Heart left ventricle (tissue), 16 donors: Measurements from ENCODE around the gene NUBPL. TPM values are rescaled to one million over a fixed set of nuclear protein-coding genes. Genes with fewer than 3 reads are reported as not detected.

Experiments
- ATAC-seq, 4 donors: fragments of 200-7000 bp; cut with Tn5 transposase; one replicate each; pipeline ENCODE4 v1.9.1; 2020 to 2022; ENCODE audit warnings: moderate library complexity in 4 of 4, mild to moderate bottlenecking in 3 of 4, moderate number of reproducible peaks in 1 of 4
- DNase-seq, 5 donors: peaks; one replicate each; pipeline ENCODE4 v3.0.0-alpha.2; 2020
- H3K27ac ChIP-seq, 12 donors: fragments of 200-600 bp; sonication (generic) in 4 of 12; one replicate each; pipeline versions ENCODE4 v1.5.0 to v1.8.0; 2016 to 2022; ENCODE audit warnings: mild to moderate bottlenecking in 2 of 12
- H3K27me3 ChIP-seq, 9 donors: fragments of 200-600 bp; sonication (generic) in 2 of 9; one replicate each; pipeline versions ENCODE4 v1.5.1 to v1.8.0; 2016 to 2022; ENCODE audit warnings: mild to moderate bottlenecking in 3 of 9
- H3K36me3 ChIP-seq, 9 donors: fragments of 200-600 bp; sonication (generic) in 2 of 9; one replicate each; pipeline versions ENCODE4 v1.5.0 to v1.8.0; 2018 to 2022; ENCODE audit warnings: mild to moderate bottlenecking in 2 of 9
- H3K4me1 ChIP-seq, 12 donors: fragments of 200-600 bp; sonication (generic) in 4 of 12; one replicate each; pipeline versions ENCODE4 v1.5.0 to v1.8.0; 2016 to 2022; ENCODE audit warnings: mild to moderate bottlenecking in 3 of 12
- H3K4me3 ChIP-seq, 12 donors: fragments of 200-600 bp; sonication (generic) in 4 of 12; one replicate each; pipeline versions ENCODE4 v1.5.0 to v1.8.0; 2017 to 2022; ENCODE audit warnings: mild to moderate bottlenecking in 9 of 12, moderate library complexity in 4 of 12
- H3K9me3 ChIP-seq, 12 donors: fragments of 200-600 bp; sonication (generic) in 4 of 12; one replicate each; pipeline versions ENCODE4 v1.5.0 to v1.8.0; 2016 to 2022; ENCODE audit warnings: mild to moderate bottlenecking in 1 of 12
- POLR2A ChIP-seq, 2 donors: fragments of 450-650 bp; IDR thresholded peaks; one replicate each; pipeline ENCODE4 v1.6.1; 2017; ENCODE audit warnings: antibody characterized with exemption in 2 of 2, mild to moderate bottlenecking in 2 of 2, moderate library complexity in 2 of 2
- WGBS, 4 donors: extraction: QIAGEN DNeasy Blood & Tissue Kit in 2 of 4; methylation state at CpG; one replicate each; pipeline versions ENCODE4 v1.1.5 to v1.1.7; 2013 to 2018; 5-methylcytosine and 5-hydroxymethylcytosine counted together
- intact Hi-C, 10 donors: fragments of 100-400 bp; cut with DNase I; formaldehyde crosslinking; loops; one replicate each; pipeline versions ENCODE4 v1.11.1 to v1.14.2; 2022
- polyA plus RNA-seq, 2 donors: library from polyadenylated mRNA; stranded (reverse); fragments of 200-250 nt; gene quantifications; one replicate each; pipeline ENCODE4 v1.2.3, GENCODE V29; 2013
- total RNA-seq, 9 donors: library from RNA; depleted of rRNA in 2 of 9; stranded (reverse); fragments of >200 nt in 2 of 9; fragmentation: NEBNext Ultra II Directional in 3 of 9; extraction: Animal tissue kit (Norgen Biotek cat#: 25700) in 3 of 9; gene quantifications; one replicate each; pipeline versions ENCODE4 v1.1.0 to v1.2.4, GENCODE V29; 2016 to 2023
- TF ChIP-seq, protein P1 (sequence below), 12 donors: fragments of 200-600 bp; sonication (generic) in 4 of 12; IDR thresholded peaks; one replicate each; pipeline versions ENCODE4 v1.5.0 to v1.8.0; 2018 to 2022; ENCODE audit warnings: antibody characterized with exemption in 12 of 12, mild to moderate bottlenecking in 5 of 12
- donor health status: ischemic (EF 13 %, LVEDD 7.1; RV severe dilation, severe dysfunction).
- donor health status: healthy with polysubstance abuse.
- donor health status: DM: no; HTN: yes; CAD: no.
- donor health status: DM: no; HTN: no; CAD: no.
- donor health status: ischemic (EF 25% LVEDD 6.9; RV normal size, moderate dysfunction).
- donor health status: ischemic (EF 25% LVEDD 5.7; RV mildly dilated, moderate dysfunction).
- donor health status: healthy.
- donor health status: DM: yes; HTN: yes; CAD: no.
- donor health status: ischemic (EF 35%, LVEDD 5.7; RV mildly dilated, moderate dysfunction).
- donor health status: nonischemic (EF 11% LVEDD 7.7; RV severe dilation, severe dysfunction).
- donor health status: DM: yes; HTN: yes; CAD: no.
- donor health status: PGD.
- donor health status: ischemic (EF 29% LVEDD 5.4; RV normal size, mild dysfunction).
- donor health status: nonischemic (EF 23%, LVEDD 6.1; RV moderate dilation, normal function).

The NUBPL gene
- total and polyA plus RNA-seq, 11 donors = 6.2 to 28.7 (median 18.9) TPM

DNA sequence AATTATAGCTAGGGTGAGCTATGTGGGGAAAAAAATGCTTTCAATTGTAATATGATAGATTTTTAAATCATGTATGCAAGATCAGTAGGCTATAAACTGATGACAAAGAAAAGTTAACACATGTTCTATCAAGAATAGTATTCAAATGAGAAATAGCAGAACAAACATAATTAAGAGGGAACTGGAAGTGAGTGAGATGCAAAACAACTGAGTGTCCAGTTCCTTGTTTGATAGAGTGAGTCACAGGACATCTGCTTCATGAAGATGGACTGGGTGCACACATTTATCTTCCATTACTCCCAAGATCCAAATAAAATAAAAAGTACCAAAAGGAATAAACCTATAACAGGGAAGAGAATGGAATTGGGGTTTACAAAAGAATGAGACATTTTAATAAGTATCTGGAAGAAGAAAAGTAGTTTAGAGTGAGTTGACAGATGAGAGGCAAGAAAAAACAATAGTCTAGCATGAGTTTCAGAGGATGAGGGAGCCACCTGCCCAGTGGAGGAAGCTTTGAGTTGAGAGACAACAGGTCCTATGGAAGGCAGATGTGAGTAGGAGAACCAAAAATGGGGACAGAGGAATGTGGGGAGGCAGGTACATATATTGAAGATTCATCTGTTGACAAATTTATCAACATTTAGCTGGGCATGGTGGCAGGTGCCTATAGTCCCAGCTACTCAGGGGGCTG lies 337.8 kb downstream of the NUBPL start:
- no peaks in the 10 kb centered on the region for H3K27me3 ChIP-seq
- TF ChIP-seq POLR2A (IDR thresholded peaks at IDR 0.05) = no peak
- TF ChIP-seq, protein P1, sequence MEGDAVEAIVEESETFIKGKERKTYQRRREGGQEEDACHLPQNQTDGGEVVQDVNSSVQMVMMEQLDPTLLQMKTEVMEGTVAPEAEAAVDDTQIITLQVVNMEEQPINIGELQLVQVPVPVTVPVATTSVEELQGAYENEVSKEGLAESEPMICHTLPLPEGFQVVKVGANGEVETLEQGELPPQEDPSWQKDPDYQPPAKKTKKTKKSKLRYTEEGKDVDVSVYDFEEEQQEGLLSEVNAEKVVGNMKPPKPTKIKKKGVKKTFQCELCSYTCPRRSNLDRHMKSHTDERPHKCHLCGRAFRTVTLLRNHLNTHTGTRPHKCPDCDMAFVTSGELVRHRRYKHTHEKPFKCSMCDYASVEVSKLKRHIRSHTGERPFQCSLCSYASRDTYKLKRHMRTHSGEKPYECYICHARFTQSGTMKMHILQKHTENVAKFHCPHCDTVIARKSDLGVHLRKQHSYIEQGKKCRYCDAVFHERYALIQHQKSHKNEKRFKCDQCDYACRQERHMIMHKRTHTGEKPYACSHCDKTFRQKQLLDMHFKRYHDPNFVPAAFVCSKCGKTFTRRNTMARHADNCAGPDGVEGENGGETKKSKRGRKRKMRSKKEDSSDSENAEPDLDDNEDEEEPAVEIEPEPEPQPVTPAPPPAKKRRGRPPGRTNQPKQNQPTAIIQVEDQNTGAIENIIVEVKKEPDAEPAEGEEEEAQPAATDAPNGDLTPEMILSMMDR (IDR thresholded peaks at IDR 0.05) = no peak
- intact Hi-C loops = loop anchor here in 1 of 10 donors (10.0 kb wide), 1 partner anchor 334 kb away; the partner anchor contains the start of gene NUBPL
- peaks cover 0 to 13% (median 2%) of the 10 kb centered on the region in 12 donors for H3K4me1 ChIP-seq
- DNase-seq (no peak), ATAC-seq (no peak)
- no peaks in the 10 kb centered on the region for H3K9me3 ChIP-seq
- H3K4me3 ChIP-seq = no peak overlapping the region
- H3K36me3 ChIP-seq = no peaks in the 10 kb centered on the region
- H3K27ac ChIP-seq = peak overlapping the region in 2 of 12 donors; percentile 1 to 63

DNA sequence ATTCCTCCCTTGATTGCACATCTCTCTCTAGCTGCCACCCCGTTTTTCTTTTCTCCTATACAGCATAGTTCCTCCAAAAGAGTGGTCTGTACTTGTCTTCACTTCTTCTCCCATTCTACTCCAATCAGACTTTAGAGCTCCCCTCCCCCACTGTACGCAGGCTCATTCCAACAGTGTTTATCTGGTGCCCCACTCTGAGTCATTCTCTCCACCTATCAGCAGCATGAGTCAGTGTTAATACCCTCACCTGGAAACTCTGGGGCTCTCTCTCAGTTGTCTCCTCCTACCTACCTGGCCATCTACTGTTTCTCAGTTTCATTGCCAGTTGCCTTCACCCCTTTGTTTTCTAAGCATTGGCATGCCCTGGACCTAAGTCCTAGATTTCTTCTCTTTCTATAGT lies 340.8 kb downstream of the NUBPL start:
- Histone ChIP-seq H3K4me1 (peaks cover 0 to 9% (median 0%) of the 10 kb centered on the region in 12 donors), H3K4me3 (no peak overlapping the region), H3K27ac (no peak overlapping the region), H3K36me3 (no peaks in the 10 kb centered on the region), H3K27me3 (no peaks in the 10 kb centered on the region), H3K9me3 (no peaks in the 10 kb centered on the region)
- DNase-seq = no peak
- intact Hi-C loops = no loop called here
- no peak for TF ChIP-seq POLR2A (IDR thresholded peaks at IDR 0.05)
- TF ChIP-seq, protein P1 (IDR thresholded peaks at IDR 0.05) = no peak
- WGBS, 4 donors = 69 to 82% (median 75%) methylated on average over 2 of the region's 2 CpGs
- no peak for ATAC-seq

DNA sequence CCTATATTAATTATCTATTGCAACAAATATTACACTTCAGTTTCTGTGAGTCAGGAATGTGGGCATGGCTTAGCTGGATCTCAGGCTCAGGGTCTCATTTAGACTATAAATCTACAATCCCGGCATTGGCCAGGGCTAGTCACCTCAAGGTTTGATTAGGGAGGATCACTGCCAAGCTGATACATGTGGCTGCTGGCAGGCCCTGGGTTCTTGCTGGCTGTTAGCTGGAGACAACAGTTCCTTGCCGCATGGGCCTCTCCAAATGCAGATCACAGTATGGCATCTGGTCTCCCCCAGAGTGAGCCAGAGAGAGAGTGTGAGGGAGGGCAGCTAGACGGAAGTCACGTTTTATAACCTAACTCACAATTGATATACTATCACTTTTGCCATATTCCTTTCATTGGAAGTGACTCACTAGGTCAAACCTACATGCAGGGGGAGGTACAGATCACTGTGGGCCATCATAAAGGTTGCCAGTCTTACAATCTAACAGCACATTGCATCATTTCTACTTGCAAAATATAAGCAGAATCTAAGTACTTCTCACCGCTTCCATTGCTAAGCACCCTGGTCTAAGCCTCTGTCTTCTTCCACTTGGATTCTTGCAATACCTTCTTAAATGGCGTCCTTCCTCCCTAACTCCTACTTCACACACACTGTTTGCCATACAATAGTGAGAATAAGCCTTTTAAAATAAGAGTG lies 341.9 kb downstream of the NUBPL start:
- WGBS, 4 donors = 83 to 94% (median 87%) methylated on average over 6 of the region's 6 CpGs
- TF ChIP-seq POLR2A (IDR thresholded peaks at IDR 0.05) = no peak
- TF ChIP-seq, protein P1 (IDR thresholded peaks at IDR 0.05) = no peak
- intact Hi-C loops = no loop called here

GRCh38 chr14:31909977-31910376 lies 348.8 kb downstream of the NUBPL start:
- H3K27ac ChIP-seq = no peak overlapping the region
- H3K36me3 ChIP-seq = no peaks in the 10 kb centered on the region
- no peaks in the 10 kb centered on the region for H3K27me3 ChIP-seq
- peaks cover 0 to 5% (median 0%) of the 10 kb centered on the region in 12 donors for H3K4me1 ChIP-seq
- intact Hi-C loops = no loop called here
- peaks cover 0 to 30% (median 17%) of the 10 kb centered on the region in 12 donors for H3K9me3 ChIP-seq
- no peak for ATAC-seq
- WGBS, 4 donors = 93 to 99% (median 95%) methylated on average over 3 of the region's 3 CpGs
- no peak overlapping the region for H3K4me3 ChIP-seq
- no peak for DNase-seq
- TF ChIP-seq, protein P1 (IDR thresholded peaks at IDR 0.05) = no peak
- no peak for TF ChIP-seq POLR2A (IDR thresholded peaks at IDR 0.05)

More for the DNA sequence above, 341.9 kb downstream of the NUBPL start:
- peaks cover 0 to 5% (median 0%) of the 10 kb centered on the region in 12 donors for H3K4me1 ChIP-seq
- no peak overlapping the region for H3K27ac ChIP-seq
- H3K27me3 ChIP-seq = no peaks in the 10 kb centered on the region
- no peaks in the 10 kb centered on the region for H3K36me3 ChIP-seq
- H3K4me3 ChIP-seq = no peak overlapping the region
- DNase-seq (no peak), ATAC-seq (no peak)
- no peaks in the 10 kb centered on the region for H3K9me3 ChIP-seq
